Measurements from ENCODE around the gene RALGPS1.

DNA sequence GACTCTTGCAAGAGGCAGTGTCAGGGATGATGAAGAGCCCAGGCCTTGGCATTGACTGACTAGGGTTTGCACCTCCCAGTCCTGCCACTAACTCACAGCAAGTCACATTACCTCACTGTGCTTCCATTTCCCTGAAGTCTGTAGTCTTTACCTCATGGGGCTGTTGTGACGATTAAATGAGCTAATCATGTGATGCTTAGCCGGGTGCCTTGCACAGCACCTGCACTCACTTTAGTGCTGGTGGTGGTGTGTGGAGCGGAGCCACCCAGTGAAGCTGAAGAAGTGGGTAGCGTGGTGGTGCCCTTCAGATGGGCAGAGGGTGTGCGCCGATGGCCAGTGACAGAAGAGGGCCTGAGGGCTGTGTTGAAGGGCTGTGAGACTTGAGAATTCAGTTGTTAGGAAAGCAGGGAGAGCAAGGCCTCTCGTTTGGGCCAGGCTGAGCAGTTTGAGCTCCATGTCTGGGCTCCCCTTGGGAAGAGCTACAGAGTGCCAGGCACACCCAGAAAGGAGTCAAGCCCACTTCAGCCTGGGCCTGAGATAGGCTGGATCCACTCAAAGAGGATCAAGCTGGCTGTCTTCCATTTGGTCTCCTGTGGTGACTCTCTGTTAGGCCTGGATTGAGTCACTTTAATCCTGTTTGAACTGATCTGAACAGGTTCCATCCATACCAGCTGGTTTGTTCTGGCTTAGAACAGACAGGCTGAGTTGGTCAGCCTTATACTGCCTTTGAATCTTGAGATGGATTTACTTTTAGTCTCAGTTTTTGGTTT lies 42.5 kb downstream of the RALGPS1 start:
- TF ChIP-seq, protein P1, sequence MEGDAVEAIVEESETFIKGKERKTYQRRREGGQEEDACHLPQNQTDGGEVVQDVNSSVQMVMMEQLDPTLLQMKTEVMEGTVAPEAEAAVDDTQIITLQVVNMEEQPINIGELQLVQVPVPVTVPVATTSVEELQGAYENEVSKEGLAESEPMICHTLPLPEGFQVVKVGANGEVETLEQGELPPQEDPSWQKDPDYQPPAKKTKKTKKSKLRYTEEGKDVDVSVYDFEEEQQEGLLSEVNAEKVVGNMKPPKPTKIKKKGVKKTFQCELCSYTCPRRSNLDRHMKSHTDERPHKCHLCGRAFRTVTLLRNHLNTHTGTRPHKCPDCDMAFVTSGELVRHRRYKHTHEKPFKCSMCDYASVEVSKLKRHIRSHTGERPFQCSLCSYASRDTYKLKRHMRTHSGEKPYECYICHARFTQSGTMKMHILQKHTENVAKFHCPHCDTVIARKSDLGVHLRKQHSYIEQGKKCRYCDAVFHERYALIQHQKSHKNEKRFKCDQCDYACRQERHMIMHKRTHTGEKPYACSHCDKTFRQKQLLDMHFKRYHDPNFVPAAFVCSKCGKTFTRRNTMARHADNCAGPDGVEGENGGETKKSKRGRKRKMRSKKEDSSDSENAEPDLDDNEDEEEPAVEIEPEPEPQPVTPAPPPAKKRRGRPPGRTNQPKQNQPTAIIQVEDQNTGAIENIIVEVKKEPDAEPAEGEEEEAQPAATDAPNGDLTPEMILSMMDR (IDR thresholded peaks at IDR 0.05): no peak
- TF ChIP-seq POLR2A (IDR thresholded peaks at IDR 0.05): no peak

All from tibial nerve (tissue), 3 donors.